Stomach (tissue), 9 donors: Measurements from ENCODE around the gene POLE. TPM values are rescaled to one million over a fixed set of nuclear protein-coding genes. Genes with fewer than 3 reads are reported as not detected.

Source experiments
- DNase-seq, 2 donors: peaks; one replicate each; pipeline versions ENCODE4 v3.0.0 to v3.0.0-alpha.2; 2013 to 2019
- H3K27ac ChIP-seq, 5 donors: fragments of 200-600 bp in 4 of 5; sonication (generic) in 4 of 5; one replicate each; pipeline ENCODE4 v1.5.1; 2013 to 2019; ENCODE audit warnings: mild to moderate bottlenecking in 1 of 5, moderate library complexity in 1 of 5
- H3K27me3 ChIP-seq, 3 donors: fragments of 200-600 bp; sonication (generic); one replicate each; pipeline ENCODE4 v1.5.1; 2017 to 2019; ENCODE audit warnings: mixed run types in 1 of 3
- H3K36me3 ChIP-seq, 4 donors: fragments of 200-600 bp; sonication (generic); 1 replicate in 3 of 4; 2 replicates in 1 of 4; pipeline ENCODE4 v1.5.1; 2016 to 2019
- H3K4me1 ChIP-seq, 4 donors: fragments of 200-600 bp; sonication (generic); one replicate each; pipeline ENCODE4 v1.5.1; 2016 to 2019
- H3K4me3 ChIP-seq, 4 donors: fragments of 200-600 bp; sonication (generic) in 3 of 4; one replicate each; pipeline ENCODE4 v1.5.1; 2016 to 2019; ENCODE audit warnings: mild to moderate bottlenecking in 1 of 4
- H3K9me3 ChIP-seq, 4 donors: fragments of 200-600 bp; sonication (generic); one replicate each; pipeline ENCODE4 v1.5.1; 2016 to 2019
- CTCF ChIP-seq, 7 experiments: fragments of 450-650 bp in 4 of 7; fragments of 200-600 bp in 3 of 7; sonication (generic) in 3 of 7; IDR thresholded peaks; one replicate each; pipeline ENCODE4 v1.5.1; 2016 to 2019; ENCODE audit warnings: antibody characterized with exemption in 7 of 7, control low read depth in 2 of 7, mild to moderate bottlenecking in 1 of 7
- EP300 ChIP-seq: sonication (generic); formaldehyde crosslinking; IDR thresholded peaks from one replicate; pipeline ENCODE4 v1.6.1; 2017; ENCODE audit warnings: antibody characterized with exemption
- POLR2A ChIP-seq, 4 donors: fragments of 450-650 bp; IDR thresholded peaks; one replicate each; pipeline ENCODE4 v1.6.1; 2016; ENCODE audit warnings: antibody characterized with exemption in 4 of 4, control low read depth in 2 of 4, mild to moderate bottlenecking in 1 of 4, moderate library complexity in 1 of 4
- POLR2AphosphoS5 ChIP-seq, 3 donors: sonication (generic); formaldehyde crosslinking; IDR thresholded peaks; one replicate each; pipeline ENCODE4 v1.6.1; 2016; ENCODE audit warnings: antibody characterized with exemption in 3 of 3
- WGBS, 5 donors: extraction: QIAGEN DNeasy Blood & Tissue Kit in 3 of 5; methylation state at CpG; one replicate each; pipeline versions ENCODE4 v1.1.5 to v1.1.7; 2013 to 2018; 5-methylcytosine and 5-hydroxymethylcytosine counted together
- intact Hi-C: fragments of 100-400 bp; cut with DNase I; formaldehyde crosslinking; loops from one replicate; pipeline ENCODE4 v1.15.1; 2023; ENCODE audit warnings: low total_unique reads
- polyA plus RNA-seq, 3 donors: library from polyadenylated mRNA; stranded (reverse); fragments of 200-250 nt; gene quantifications; one replicate each; pipeline ENCODE4 v1.2.3, GENCODE V29; 2013
- total RNA-seq, 5 donors: library from RNA; depleted of rRNA; stranded (reverse); fragments of >200 nt; gene quantifications; one replicate each; pipeline versions ENCODE4 v1.1.0 to v1.2.3, GENCODE V29; 2014 to 2016
- donor health status: healthy with polysubstance abuse.
- donor health status: Bipolar disorder and iron deficiency.
- donor health status: healthy.

The POLE gene
- total and polyA plus RNA-seq, 8 donors: 12.7 to 144 (median 43.3) TPM

GRCh38 chr12:132614861-132615578 is 72.1 kb downstream of the POLE start:
- no peaks in the 10 kb centered on the region for H3K36me3 ChIP-seq
- TF ChIP-seq CTCF (IDR thresholded peaks at IDR 0.05): peak in 5 of 7 experiments; percentile 72 to 88 (median 87)
- peak in 2 of 3 donors; percentile 21 to 46 for TF ChIP-seq POLR2AphosphoS5 (IDR thresholded peaks at IDR 0.05)
- TF ChIP-seq EP300: no peak
- H3K27ac ChIP-seq: no peak overlapping the region
- H3K4me1 ChIP-seq: peaks cover 7 to 37% (median 20%) of the 10 kb centered on the region in 4 donors
- H3K4me3 ChIP-seq: no peak overlapping the region
- H3K9me3 ChIP-seq: peaks cover 0 to 39% (median 25%) of the 10 kb centered on the region in 4 donors
- DNase-seq: peak; percentile 82 to 94
- 26 to 44% (median 28%) methylated on average over 13 to 18 of the region's 18 CpGs for WGBS, 5 donors
- peaks cover 22 to 81% (median 62%) of the 10 kb centered on the region in 3 donors for H3K27me3 ChIP-seq
- intact Hi-C loops: loop anchor here (5.0 kb wide), 1 partner anchor 198 kb away; no protein-coding TSS in a partner anchor

DNA sequence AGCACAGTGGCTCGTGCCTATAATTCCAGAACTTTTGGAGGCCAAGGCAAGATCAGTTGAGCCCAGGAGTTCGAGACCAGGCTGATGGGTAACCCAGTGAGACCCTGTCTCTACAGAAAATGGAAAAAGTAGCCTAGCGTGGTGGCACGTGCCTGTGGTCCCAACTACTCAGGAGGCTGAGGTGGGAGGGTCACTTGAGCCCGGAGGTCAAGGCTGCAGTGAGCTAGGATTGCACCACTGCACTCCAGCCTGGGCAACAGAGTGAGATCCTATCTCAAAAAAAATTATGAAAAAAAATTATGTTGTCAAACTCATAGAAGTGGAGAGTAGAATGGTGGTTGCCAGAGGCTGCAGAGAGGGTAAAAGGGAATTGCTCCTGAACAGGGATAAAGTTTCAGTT is 73.1 kb downstream of the POLE start:
- Histone ChIP-seq H3K36me3 (no peaks in the 10 kb centered on the region), H3K27ac (no peak overlapping the region), H3K27me3 (peaks cover 22 to 81% (median 62%) of the 10 kb centered on the region in 3 donors), H3K4me3 (no peak overlapping the region), H3K9me3 (peaks cover 0 to 39% (median 25%) of the 10 kb centered on the region in 4 donors), H3K4me1 (peaks cover 3 to 31% (median 14%) of the 10 kb centered on the region in 4 donors)
- WGBS, 5 donors: 76 to 86% (median 81%) methylated on average over 5 of the region's 5 CpGs
- no peak for DNase-seq
- TF ChIP-seq POLR2A (IDR thresholded peaks at IDR 0.05) (no peak), CTCF (IDR thresholded peaks at IDR 0.05) (no peak), EP300 (no peak), POLR2AphosphoS5 (IDR thresholded peaks at IDR 0.05) (no peak)
- intact Hi-C loops: loop anchor here (5.0 kb wide), 1 partner anchor 197 kb away; no protein-coding TSS in a partner anchor

- intact Hi-C loops: loop anchor here (5.0 kb wide), 1 partner anchor 194 kb away; no protein-coding TSS in a partner anchor
- Histone ChIP-seq H3K4me3 (no peak overlapping the region), H3K4me1 (peaks cover 0 to 17% (median 5%) of the 10 kb centered on the region in 4 donors), H3K9me3 (peaks cover 0 to 27% (median 14%) of the 10 kb centered on the region in 4 donors), H3K27ac (no peak overlapping the region), H3K27me3 (peaks cover 10 to 81% (median 53%) of the 10 kb centered on the region in 3 donors), H3K36me3 (no peaks in the 10 kb centered on the region)
- WGBS, 5 donors: 90 to 97% (median 94%) methylated on average over 10 of the region's 10 CpGs
- TF ChIP-seq CTCF (IDR thresholded peaks at IDR 0.05) (no peak), POLR2A (IDR thresholded peaks at IDR 0.05) (no peak), EP300 (no peak), POLR2AphosphoS5 (IDR thresholded peaks at IDR 0.05) (no peak)
- no peak for DNase-seq
These were observed 75.5 kb downstream of the POLE start for GRCh38 chr12:132611620-132612019.

DNA sequence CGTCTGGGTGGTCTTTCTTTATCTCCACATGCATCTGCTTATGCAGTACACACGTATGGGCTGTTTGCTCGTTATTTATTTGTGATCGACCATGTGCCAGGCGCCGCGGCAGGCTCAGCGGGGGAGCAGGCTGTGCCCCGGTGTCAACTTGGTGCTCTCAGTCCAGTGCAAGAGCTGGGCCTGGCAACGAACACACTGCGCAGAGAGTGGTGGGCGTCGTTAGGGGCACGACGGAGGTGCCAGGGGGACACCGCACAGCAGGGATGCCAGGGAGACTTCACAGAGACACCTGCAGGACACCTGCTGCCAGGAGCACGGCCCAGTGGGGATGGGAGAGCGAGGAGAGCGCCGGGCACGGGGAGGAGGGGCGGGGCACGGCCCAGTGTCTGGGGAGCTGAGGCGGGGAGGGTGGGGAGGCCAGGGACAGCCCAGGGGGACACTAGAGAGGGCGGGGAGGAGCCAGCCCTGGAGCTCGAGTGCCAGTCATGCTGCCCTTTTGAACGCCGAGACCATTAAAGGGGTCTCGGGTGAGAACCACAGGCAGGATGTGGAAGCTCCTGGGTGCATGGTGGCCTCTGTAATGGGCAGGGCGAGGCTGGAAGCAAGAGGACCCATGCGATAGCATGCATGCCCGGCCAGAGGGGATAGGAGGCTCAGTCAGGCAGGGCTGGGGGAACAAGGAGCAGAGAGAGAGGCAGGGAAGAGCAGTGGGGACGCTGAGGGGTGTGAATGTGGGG is 76.1 kb downstream of the POLE start:
- H3K36me3 ChIP-seq: no peaks in the 10 kb centered on the region
- H3K9me3 ChIP-seq: peaks cover 0 to 22% (median 8%) of the 10 kb centered on the region in 4 donors
- no peak for DNase-seq
- intact Hi-C loops: loop anchor here (5.0 kb wide), 1 partner anchor 194 kb away; no protein-coding TSS in a partner anchor
- no peak overlapping the region for H3K27ac ChIP-seq
- no peak for TF ChIP-seq EP300
- no peak for TF ChIP-seq POLR2A (IDR thresholded peaks at IDR 0.05)
- no peak for TF ChIP-seq CTCF (IDR thresholded peaks at IDR 0.05)
- no peak for TF ChIP-seq POLR2AphosphoS5 (IDR thresholded peaks at IDR 0.05)
- H3K27me3 ChIP-seq: peaks cover 4 to 80% (median 49%) of the 10 kb centered on the region in 3 donors
- 75 to 87% (median 80%) methylated on average over 23 to 33 of the region's 33 CpGs for WGBS, 5 donors
- H3K4me3 ChIP-seq: peak overlapping the region in 1 of 4 donors; percentile 5
- H3K4me1 ChIP-seq: peaks cover 0 to 17% (median 5%) of the 10 kb centered on the region in 4 donors
